ENCODE data around the gene ZMYND11.

- TF ChIP-seq POLR2A (IDR thresholded peaks at IDR 0.05; ENCODE audit: low read depth, low read length) (no peak), POLR2AphosphoS5 (IDR thresholded peaks at IDR 0.05; ENCODE audit: low read depth, low read length) (no peak), TAF1 (IDR thresholded peaks at IDR 0.05; ENCODE audit: borderline replicate concordance, low read depth, low read length) (no peak)
Observed at GRCh38 chr10:275680-276079, 140.4 kb downstream of the ZMYND11 start.

Measured in GM12892 (cell line).